Measurements from ENCODE around the gene PRICKLE2.

The PRICKLE2 gene

GRCh38 chr3:64224826-64225610 is at the start of gene PRICKLE2:
TSS of gene PRICKLE2 (minus strand) at chr3:64225466. CDS start at chr3:64198927, 26,539 bp downstream.
- no peak for DNase-seq

- DNase-seq, result no peak
Observed at GRCh38 chr3:64272842-64273241, 47.6 kb upstream of the PRICKLE2 start.

- DNase-seq, result no peak
Observed at GRCh38 chr3:64272271-64272670, 47.0 kb upstream of the PRICKLE2 start.

- peak; percentile 4 for DNase-seq
Observed at GRCh38 chr3:64271631-64272030, 46.4 kb upstream of the PRICKLE2 start.

- no peak for DNase-seq
Observed at GRCh38 chr3:64270866-64271260, 45.6 kb upstream of the PRICKLE2 start.

- no peak for DNase-seq
Observed at GRCh38 chr3:64270142-64270865, 45.0 kb upstream of the PRICKLE2 start.

GRCh38 chr3:64268926-64269325 is 43.7 kb upstream of the PRICKLE2 start:
- DNase-seq, result no peak

- DNase-seq, result no peak
Observed at GRCh38 chr3:64267721-64268604, 42.7 kb upstream of the PRICKLE2 start.

- DNase-seq, result no peak
Observed at GRCh38 chr3:64266983-64267382, 41.7 kb upstream of the PRICKLE2 start.

GRCh38 chr3:64266065-64266931 is 41.0 kb upstream of the PRICKLE2 start:
- DNase-seq, result no peak

GRCh38 chr3:64265646-64266045 is 40.4 kb upstream of the PRICKLE2 start:
- DNase-seq, result no peak

GRCh38 chr3:64264501-64265109 is 39.3 kb upstream of the PRICKLE2 start:
- DNase-seq, result no peak

- DNase-seq, result no peak
Observed at GRCh38 chr3:64262574-64263114, 37.4 kb upstream of the PRICKLE2 start.

GRCh38 chr3:64260431-64260830 is 35.2 kb upstream of the PRICKLE2 start:
- no peak for DNase-seq

GRCh38 chr3:64259636-64260035 is 34.4 kb upstream of the PRICKLE2 start:
- no peak for DNase-seq

- no peak for DNase-seq
Observed at GRCh38 chr3:64257100-64257755, 32.0 kb upstream of the PRICKLE2 start.

GRCh38 chr3:64255741-64256340 is 30.6 kb upstream of the PRICKLE2 start:
- DNase-seq, result no peak

- no peak for DNase-seq
Observed at GRCh38 chr3:64254443-64254842, 29.2 kb upstream of the PRICKLE2 start.

- no peak for DNase-seq
Observed at GRCh38 chr3:64253689-64254088, 28.4 kb upstream of the PRICKLE2 start.

- no peak for DNase-seq
Observed at GRCh38 chr3:64251019-64251418, 25.8 kb upstream of the PRICKLE2 start.
